ENCODE results near the gene DHRS7B.
"Not testable (repeated sequence)": the region's sequence is repeated elsewhere in the genome, so short reads cannot be mapped to it uniquely, and the experiment has no call there.

DHRS7B gene

DNA sequence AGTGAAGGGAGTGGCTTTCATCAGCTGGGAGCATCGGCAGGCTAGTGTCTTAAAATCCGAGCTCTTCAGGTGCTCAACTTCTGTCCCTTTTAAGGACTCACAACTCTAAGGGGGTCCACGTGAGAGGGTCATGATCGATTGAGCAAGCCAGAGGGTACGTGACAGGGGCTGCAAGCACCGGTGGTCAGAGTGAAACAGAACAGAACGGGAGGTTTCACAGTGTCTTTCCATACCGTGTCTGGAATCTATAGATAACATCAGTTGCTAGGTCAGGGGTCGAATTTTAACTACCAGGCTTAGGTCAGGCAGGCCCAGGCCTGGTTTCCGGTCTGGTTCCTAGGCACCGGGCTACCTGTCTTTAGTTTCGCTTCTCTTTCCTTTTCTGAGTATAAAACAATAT, 15.3 kb downstream of the DHRS7B start:
- not testable (repeated sequence) for DNase-seq (ENCODE audit: low read depth, low spot score); H3K4me3 ChIP-seq (ENCODE audit: low read length)

DNA sequence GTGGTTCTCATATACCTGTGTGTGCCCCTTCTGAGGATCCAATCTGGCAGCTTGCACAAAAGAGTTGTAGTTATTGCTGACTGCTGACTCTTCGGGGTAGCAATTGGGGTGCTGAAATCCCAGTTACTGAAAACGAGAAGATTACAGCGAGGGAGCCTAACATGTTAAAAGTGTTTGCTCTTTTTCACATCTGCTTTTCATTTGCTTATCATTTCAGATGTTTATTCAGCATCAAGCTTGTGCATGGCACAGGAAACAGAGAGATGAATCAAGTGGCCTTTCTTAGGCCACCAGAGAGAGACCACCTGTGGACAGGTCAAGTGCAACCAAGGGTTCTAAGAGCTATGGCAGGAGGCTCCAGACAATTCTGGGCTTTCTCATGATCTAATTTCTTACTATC, 16.9 kb downstream of the DHRS7B start:
- DNase-seq (ENCODE audit: low read depth, low spot score) = no peak
- H3K4me3 ChIP-seq (ENCODE audit: low read length) = no peak overlapping the region

DNA sequence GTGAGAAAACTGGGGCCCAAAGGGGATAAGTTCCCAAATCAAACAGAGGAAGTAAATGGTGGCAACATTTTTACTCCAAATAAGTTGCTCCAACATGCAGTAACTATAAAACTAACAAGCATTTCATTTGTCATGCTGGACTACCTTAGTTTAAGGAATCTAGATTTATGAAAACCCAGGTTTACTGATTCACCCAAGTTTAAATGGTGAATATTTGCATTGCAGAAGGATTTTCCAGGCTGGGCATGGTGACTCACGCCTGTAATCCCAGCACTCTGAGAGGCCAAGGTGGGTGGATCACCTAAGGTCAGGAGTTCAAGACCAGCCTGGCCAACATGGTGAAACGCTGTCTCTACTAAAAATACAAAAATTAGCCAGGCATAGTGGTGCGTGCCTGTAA, 17.5 kb downstream of the DHRS7B start:
- H3K4me3 ChIP-seq (ENCODE audit: low read length); DNase-seq (ENCODE audit: low read depth, low spot score): not testable (repeated sequence)

DNA sequence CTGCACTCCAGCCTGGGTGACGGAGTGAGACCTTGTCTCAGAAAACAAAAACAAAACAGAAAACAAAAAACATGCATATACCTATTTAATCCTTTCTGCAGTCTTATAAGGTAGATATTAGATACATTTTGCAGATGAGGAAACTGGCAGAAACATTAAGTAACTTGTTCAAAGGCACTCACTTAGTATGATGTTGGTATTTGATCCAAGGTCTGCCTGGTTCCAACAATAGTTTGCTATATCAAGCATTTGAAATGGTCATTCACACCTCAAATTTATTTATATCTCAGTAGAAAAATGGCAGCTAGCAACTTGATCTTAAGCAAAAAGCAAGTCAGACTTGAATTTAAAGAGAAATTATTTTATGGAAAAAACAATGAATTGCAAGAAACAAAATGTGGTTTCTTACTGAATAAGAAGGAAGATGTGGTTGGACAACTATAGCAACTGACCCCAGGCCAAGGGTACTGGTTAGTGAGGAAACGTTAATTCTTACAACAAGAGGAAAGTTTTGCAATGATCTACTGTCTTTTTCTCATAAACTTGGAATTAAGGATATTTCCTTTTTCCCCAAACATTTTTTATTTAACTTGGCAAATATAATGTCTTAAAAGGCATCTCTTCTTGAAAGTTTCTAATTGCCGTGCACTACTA, 19.7 kb downstream of the DHRS7B start:
- no peak for DNase-seq (ENCODE audit: low read depth, low spot score)
- H3K4me3 ChIP-seq (ENCODE audit: low read length) = no peak overlapping the region

DNA sequence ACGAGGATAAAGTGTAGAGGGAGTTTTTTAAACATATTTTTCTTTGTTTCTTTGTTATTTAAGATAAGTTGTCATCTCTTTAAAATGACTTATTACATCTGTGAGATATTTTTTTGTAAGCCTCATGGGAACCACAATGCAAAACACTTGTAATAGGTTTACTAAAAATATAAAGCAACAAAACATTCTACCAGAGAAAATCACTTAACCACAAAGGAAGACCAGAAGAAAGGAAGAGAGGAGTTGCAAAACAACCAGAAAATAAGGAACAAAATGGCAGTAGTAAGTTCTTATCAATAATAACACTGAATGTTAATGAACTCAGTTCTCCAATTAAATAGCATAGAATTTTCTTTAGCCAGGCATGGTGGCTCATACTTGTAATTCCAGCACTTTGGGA, 22.9 kb downstream of the DHRS7B start:
- DNase-seq (ENCODE audit: low read depth, low spot score) = no peak
- H3K4me3 ChIP-seq (ENCODE audit: low read length) = no peak overlapping the region

DNA sequence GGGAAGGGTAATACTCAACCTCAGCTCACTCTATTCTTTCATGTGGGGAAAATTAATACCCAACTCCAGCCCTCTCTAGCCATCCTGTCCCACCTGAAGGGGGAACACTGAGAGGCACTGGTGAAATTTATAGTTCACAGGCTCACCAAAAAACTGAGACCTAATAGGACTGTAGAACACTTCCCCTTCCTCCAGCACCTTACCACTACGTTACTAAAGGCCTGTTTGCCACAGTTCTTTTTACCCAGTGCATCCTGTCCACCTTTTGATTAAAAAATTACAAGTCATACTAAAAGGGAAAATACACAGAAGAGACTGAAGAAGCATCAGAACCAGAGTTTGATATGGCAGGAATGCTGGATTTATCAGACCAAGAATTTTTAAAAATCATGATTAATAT, 26.0 kb downstream of the DHRS7B start:
- no peak for DNase-seq (ENCODE audit: low read depth, low spot score)
- no peak overlapping the region for H3K4me3 ChIP-seq (ENCODE audit: low read length)

DNA sequence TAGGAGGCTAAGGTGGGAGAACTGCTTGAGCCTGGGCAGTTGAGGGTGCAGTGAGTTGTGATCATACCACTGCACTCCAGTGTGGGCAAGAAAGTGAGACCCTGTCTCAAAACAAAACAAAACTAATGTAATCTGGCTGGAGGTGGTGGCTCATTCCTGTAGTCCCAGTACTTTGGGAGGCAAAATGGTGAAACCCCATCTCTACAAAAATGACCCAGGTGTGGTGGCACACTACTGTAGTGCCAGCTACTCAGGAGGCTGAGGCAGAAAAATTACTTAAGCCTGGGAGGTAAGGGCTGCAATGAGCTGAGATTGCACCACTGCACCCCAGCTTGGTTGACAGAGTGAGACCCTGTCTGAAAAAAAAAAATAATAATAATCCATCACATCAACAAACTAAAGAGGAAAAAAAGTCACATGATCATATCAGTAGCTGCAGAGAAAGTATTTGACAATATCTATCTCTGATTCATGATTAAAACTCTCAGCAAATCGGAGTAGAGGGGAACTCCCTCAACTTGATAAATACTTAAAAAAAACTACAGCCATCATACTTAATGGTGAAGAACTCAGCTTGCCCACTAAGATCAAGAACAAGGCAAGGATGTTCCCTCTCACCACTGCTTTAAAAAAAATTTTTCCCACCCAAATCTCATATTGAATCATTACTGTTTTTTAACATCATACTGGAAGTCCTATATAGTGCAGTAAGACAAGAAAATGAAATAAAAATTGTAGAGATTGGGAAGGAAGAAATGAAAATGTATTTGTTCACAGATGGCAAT, 31.0 kb downstream of the DHRS7B start:
- DNase-seq (ENCODE audit: low read depth, low spot score) = no peak
- no peak overlapping the region for H3K4me3 ChIP-seq (ENCODE audit: low read length)

DNA sequence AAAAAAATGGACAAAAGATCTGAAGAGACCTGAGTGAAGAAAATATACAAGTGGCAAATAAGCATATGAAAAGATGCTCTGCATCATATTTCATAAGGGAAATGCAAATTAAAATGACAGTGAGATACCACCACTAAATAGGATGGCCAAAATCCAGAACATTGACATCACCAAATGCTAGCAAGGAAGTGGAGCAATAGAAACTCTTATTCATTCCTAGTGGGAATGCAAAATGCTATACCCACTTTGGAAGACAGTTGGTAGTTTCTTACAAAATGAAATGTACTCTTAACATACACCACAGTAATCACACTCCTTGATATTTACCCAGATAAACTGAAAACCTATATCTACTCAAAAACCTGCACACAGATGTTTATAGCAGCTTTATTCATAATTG, 33.6 kb downstream of the DHRS7B start:
- no peak for DNase-seq (ENCODE audit: low read depth, low spot score)
- no peak overlapping the region for H3K4me3 ChIP-seq (ENCODE audit: low read length)

DNA sequence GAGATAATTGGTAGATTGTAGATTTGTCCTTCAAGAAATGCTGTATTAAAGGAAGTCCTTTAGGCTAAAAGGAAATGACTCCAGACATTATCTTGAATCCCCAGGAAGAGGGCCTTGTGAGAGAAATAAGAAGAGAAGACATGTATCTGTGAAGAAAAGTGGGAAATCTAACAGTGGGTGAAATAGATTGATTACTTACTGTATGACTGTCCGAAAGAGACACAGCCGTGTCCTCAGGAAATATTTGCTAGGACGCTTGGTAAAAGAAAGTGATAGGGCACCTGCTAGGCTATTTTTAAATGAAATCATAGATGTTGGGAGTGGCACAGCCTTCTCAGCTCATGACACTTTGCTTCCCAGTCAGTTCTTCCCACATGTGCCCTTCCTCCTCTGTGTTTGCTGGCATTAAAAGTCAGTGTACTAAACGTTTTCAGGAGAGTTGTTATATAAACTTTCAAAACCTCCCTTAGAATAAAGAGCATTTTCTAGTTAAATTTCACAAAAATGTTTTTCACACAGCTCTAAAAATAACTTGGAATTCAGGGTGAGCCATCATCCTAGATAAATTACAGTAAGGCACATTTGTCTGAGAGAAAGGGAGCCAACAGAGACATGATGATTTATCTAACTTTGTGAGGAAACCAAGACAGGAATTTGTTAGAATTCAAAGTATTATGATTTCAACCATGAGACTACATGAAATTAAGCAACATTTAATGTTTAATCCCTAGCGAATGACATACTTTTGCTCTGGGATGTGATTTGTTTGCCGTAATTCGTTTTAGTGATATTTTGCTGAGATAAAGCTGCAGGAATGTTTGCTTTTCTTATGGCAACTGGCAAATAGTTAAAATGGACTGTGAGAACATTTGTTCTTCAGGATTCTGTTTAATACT, 35.0 kb downstream of the DHRS7B start:
- DNase-seq (ENCODE audit: low read depth, low spot score) = no peak
- H3K4me3 ChIP-seq (ENCODE audit: low read length) = no peak overlapping the region

DNA sequence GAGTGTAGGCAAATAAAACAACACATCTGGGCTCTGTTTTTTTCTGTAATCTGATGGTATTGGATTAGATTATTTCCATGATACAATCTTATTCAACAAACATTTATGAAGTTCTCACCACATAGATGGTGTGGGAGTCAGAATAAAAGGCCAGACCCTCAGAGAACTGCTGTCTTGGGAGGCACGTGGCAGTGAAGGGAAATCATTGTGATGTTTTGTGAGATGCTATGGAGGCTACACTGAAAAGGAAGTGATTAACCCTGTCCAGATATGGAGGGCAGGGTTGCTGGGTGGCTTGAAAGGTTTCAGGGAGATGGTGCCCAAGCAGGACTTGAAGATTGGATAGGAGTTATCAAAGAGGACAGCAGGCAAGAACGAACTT, 35.6 kb downstream of the DHRS7B start:
- no peak overlapping the region for H3K4me3 ChIP-seq (ENCODE audit: low read length)
- DNase-seq (ENCODE audit: low read depth, low spot score) = no peak

DNA sequence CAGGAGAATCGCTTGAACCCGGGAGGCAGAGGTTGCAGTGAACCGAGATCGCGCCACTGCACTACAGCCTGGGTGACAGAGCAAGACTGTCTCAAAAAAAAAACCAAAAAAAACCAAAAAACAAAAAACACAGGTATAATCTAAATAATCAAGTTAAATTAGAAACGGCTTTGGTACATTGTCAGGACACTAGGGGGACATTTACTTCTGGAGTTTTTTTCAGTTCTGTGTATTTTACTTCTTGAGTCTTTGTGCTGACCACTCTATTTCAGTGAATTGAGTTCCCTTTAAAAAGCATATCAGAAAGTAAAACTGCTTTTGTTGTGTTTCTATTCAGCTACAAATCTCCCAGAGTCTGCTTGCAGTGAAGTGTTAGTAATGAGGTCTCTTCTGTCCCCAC, 36.3 kb downstream of the DHRS7B start:
- H3K4me3 ChIP-seq (ENCODE audit: low read length) = no peak overlapping the region
- DNase-seq (ENCODE audit: low read depth, low spot score) = no peak

DNA sequence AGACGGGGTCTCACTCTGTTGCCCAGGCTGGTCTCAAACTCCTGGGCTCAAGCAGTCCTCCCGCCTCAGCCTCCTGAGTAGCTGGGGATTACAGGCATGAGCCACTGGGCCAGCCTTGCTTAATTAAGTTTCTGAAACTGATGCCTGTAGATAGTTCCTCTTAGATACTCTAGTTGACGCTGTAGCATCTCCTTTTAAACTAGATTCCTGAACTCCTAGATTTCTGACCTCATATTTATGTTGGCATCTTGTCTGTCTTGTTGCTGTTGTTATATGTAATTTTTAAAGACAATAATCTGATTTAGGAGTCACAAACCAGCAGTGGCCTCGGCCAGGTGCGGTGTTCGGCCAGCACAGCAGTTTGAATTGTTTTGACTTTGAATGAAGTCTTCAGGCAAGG, 37.5 kb downstream of the DHRS7B start:
- DNase-seq (ENCODE audit: low read depth, low spot score) = no peak

DNA sequence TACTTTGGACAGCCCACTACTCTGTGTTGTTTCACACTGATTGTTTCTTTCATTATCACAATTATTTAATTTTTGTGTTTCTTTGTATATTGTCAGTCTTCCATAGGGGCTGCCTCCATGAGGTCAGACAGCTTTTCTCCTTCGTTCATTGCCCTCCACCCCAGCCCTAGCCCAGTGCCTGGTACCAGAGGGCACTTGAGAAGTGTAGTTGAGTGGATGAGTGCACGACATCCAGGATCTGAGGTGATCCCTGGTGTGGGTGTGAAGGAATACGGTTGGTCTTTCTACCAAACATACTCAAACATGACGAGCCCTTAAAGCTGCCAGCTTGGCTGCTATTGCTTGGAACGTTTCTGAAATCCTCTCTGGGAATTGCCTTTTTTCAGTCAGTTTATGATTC, 37.9 kb downstream of the DHRS7B start:
- no peak for DNase-seq (ENCODE audit: low read depth, low spot score)
- H3K4me3 ChIP-seq (ENCODE audit: low read length) = no peak overlapping the region

More for the DNA sequence above, 37.5 kb downstream of the DHRS7B start:
- H3K4me3 ChIP-seq (ENCODE audit: low read length) = no peak overlapping the region

DNA sequence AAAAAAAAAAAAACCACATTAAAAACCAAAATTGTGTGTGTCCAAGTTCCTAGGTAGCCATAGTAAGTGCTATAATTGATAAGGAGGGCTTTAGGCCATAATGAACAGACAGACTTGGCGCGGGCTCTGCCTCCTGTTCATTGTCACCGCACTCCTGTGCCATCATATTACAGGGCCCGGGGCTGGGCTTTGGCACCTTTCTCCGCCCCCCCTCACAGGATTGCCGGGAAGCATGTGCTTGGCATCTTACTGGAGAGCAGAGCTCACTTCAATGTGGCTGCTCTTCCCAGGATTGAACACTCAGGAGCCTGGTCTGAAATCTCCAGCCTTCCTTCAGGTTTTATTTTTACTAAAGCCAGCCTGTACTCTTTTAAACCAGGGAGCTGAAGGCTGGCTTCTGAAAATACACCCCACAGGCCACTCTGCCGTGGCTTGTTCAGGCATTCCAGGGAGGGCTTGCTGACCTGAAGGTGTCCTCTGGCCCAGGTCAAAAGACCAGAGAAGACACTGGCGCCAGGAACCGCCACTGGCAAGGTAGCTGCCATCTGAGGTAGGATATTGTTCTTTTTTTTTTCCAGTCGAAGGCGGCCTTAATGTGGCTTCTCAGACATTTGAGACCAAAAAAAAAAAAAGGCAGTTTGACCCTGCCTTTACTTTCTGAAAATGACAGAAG, 39.3 kb downstream of the DHRS7B start:
- no peak overlapping the region for H3K4me3 ChIP-seq (ENCODE audit: low read length)
- DNase-seq (ENCODE audit: low read depth, low spot score) = no peak

DNA sequence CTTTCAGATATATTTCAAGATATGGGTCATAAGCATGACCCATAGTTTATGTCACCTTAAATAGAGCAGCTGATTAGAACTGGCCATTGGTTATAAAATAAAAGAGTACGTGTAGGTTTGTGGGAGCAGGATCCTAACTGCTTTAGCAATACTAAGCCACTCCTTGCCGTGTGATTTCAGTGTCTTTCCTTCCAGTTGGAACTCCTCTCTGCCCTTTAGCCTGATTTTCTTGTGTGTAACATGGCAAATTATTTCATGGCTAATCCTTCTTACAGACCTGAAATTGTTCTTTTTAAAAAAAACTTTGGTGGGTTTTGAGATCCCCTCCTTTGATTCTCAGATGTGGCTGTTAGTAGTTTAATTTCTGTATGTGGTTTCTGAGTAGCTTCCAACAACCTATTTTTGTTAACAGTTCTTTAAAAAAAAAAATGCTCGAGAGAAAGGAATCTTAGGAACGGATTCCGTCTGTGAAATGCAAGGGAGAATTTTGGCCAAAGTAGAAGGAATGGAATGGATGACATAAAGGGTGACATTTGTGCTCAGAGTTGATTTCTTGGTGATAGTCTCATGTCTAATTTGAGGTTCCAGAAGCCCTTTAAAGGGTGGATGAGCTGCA, 39.9 kb downstream of the DHRS7B start:
- no peak for DNase-seq (ENCODE audit: low read depth, low spot score)
- no peak overlapping the region for H3K4me3 ChIP-seq (ENCODE audit: low read length)

DNA sequence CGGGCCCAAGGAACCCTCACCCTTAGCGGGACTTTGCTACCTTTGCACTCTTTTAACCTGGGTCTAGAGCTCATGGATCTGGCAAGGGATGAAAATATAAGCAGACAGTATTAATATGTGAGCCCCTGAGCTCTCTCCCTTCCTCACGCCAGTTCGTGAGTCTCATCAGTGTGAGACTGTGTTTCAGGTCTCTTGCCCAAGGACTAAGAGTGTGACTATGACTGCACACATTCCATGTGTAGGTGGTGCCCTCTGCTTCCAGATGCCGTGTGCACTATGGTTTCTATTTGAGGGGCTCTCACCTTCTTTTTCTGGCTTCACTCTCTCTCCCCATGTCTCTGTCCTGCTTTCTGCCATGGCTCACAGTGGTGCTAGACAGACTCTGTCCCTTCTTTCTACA, 40.5 kb downstream of the DHRS7B start:
- no peak for DNase-seq (ENCODE audit: low read depth, low spot score)
- H3K4me3 ChIP-seq (ENCODE audit: low read length) = no peak overlapping the region

DNA sequence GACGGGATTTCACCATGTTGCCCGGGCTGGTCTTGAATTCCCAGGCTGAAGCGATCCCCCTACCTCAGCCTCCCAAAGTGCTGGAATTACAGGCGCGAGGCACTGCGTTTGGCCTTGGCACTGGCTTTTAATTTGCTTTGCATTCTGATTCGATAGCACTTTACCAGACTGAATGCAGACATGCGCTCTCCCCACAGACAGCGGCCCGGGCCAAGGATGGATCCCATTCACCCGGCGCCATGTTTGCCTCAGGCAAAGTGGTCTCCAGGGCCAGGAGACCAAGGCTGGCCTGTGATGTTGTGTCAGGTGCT, 41.7 kb downstream of the DHRS7B start:
- H3K4me3 ChIP-seq (ENCODE audit: low read length) = no peak overlapping the region
- DNase-seq (ENCODE audit: low read depth, low spot score) = no peak

DNA sequence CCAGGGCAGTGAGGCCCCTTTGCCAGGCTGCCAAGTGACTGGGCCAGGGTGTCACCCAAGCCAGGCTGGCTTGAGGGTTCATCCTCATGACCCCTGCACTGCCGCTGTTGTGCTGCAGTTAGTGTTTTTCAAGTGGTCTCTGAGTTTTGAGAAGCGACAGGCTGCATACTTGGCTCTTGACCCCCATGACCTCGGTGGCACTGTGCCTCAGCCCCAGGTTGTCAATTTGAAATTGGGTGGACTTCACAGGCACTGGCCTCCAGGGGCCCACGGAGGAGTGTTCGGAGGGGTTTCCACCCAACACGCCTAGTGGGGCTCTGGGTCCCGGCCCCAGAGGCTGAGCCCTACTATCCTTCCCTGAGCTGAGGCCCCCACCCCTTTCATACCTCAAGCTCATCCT, 42.7 kb downstream of the DHRS7B start:
- H3K4me3 ChIP-seq (ENCODE audit: low read length) = no peak overlapping the region
- DNase-seq (ENCODE audit: low read depth, low spot score) = no peak

DNA sequence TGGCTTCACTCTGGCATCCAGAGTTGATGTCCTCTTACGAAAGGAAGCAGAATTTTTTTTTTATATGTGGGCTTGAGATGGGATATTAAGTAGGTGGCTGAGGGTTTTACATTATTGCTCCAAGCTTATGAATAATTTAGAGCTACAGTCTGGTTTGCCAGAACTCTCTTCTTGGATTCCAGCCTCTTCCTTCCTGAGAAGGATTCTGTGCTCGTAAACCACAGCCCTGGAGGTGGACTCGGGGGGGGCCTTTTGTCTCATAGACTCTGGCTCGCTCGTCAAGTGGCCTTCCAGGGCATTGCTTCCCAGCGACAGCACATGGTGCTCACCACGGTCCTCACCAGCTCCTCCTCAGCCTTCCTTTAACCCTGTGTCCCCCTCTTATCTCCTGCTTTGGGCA, 44.0 kb downstream of the DHRS7B start:
- H3K4me3 ChIP-seq (ENCODE audit: low read length) = no peak overlapping the region
- no peak for DNase-seq (ENCODE audit: low read depth, low spot score)
